Hepatic stellate cell (primary cell): ENCODE results near the gene NOC2L.
"Not testable (repeated sequence)": the region's sequence is repeated elsewhere in the genome, so short reads cannot be mapped to it uniquely, and the experiment has no call there.

Experiments
- DNase-seq: peaks from one replicate; pipeline ENCODE4 v3.0.0; 2011; ENCODE audit warnings: low spot score

Gene NOC2L

GRCh38 chr1:962381-963300 lies 3.6 kb upstream of the NOC2L start:
- no peak for DNase-seq

GRCh38 chr1:961132-961669 lies 2.1 kb upstream of the NOC2L start:
- DNase-seq, result no peak

GRCh38 chr1:960363-961131 lies 1.5 kb upstream of the NOC2L start, which contains the start of gene KLHL17:
KLHL17 (plus strand) TSS chr1:960584; CDS start chr1:960694, 110 bp downstream.
- DNase-seq, result peak; percentile 88

GRCh38 chr1:959731-960362 lies 791 bp upstream of the NOC2L start:
- no peak for DNase-seq

GRCh38 chr1:956636-957035 lies 2.4 kb downstream of the NOC2L start:
- no peak for DNase-seq

- DNase-seq, result no peak
Measured at GRCh38 chr1:955474-955873, 3.6 kb downstream of the NOC2L start.

GRCh38 chr1:954927-955326 lies 4.1 kb downstream of the NOC2L start:
- DNase-seq, result no peak

GRCh38 chr1:953524-954320 lies 5.3 kb downstream of the NOC2L start:
- DNase-seq, result no peak

- DNase-seq, result no peak
Measured at GRCh38 chr1:952603-953002, 6.5 kb downstream of the NOC2L start.

- no peak for DNase-seq
Measured at GRCh38 chr1:952201-952600, 6.9 kb downstream of the NOC2L start.

- DNase-seq, result no peak
Measured at GRCh38 chr1:951364-951763, 7.7 kb downstream of the NOC2L start.

GRCh38 chr1:950881-951280 lies 8.2 kb downstream of the NOC2L start:
- DNase-seq, result no peak

- DNase-seq, result no peak
Measured at GRCh38 chr1:950268-950667, 8.8 kb downstream of the NOC2L start.

GRCh38 chr1:947958-948357 lies 11.1 kb downstream of the NOC2L start:
- DNase-seq, result no peak

- not testable (repeated sequence) for DNase-seq
Measured at GRCh38 chr1:946811-947210, 12.2 kb downstream of the NOC2L start.

GRCh38 chr1:945688-946556 lies 13.1 kb downstream of the NOC2L start:
- no peak for DNase-seq

- no peak for DNase-seq
Measured at GRCh38 chr1:944341-945325, 14.4 kb downstream of the NOC2L start.

GRCh38 chr1:943545-944340 lies 15.3 kb downstream of the NOC2L start:
- no peak for DNase-seq
